AG10803 (cell line): ENCODE data around the gene POLDIP2.

Experiments used
- DNase-seq: peaks from one replicate; pipeline ENCODE4 v3.0.0; 2010; ENCODE audit warnings: low read depth
- H3K4me3 ChIP-seq: 2 replicates; pipeline ENCODE4 v1.5.1; 2011; ENCODE audit warnings: mild to moderate bottlenecking, low read length, control low read depth
- TF ChIP-seq, protein P1 (sequence below): conservative IDR thresholded peaks from 2 replicates; pipeline ENCODE4 v1.5.1; 2011; ENCODE audit warnings: mild to moderate bottlenecking, low read length, control low read depth, inconsistent platforms

POLDIP2 gene

DNA sequence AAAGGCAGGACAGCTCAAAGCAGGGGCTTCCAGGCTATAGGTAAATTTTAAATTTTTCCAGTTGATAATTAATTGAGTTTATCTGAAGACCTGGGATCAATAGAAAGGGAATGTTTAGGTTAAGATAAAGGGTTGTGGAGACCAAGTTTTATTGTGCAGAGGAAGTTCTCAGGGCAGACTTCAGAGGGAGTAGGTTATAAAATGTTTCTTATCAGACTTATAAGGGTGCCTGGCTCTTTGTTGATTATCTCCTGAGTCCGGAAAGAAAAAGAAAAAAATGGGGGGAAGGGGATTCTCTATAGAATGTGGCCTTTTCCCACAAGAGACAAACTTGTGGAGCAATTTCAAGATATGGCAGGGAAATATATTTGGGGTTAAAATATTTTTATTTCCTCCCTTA is 32.8 kb upstream of the POLDIP2 start:
- TF ChIP-seq, protein P1, sequence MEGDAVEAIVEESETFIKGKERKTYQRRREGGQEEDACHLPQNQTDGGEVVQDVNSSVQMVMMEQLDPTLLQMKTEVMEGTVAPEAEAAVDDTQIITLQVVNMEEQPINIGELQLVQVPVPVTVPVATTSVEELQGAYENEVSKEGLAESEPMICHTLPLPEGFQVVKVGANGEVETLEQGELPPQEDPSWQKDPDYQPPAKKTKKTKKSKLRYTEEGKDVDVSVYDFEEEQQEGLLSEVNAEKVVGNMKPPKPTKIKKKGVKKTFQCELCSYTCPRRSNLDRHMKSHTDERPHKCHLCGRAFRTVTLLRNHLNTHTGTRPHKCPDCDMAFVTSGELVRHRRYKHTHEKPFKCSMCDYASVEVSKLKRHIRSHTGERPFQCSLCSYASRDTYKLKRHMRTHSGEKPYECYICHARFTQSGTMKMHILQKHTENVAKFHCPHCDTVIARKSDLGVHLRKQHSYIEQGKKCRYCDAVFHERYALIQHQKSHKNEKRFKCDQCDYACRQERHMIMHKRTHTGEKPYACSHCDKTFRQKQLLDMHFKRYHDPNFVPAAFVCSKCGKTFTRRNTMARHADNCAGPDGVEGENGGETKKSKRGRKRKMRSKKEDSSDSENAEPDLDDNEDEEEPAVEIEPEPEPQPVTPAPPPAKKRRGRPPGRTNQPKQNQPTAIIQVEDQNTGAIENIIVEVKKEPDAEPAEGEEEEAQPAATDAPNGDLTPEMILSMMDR, result no peak
- no peak for DNase-seq
- H3K4me3 ChIP-seq, result no peak overlapping the region

DNA sequence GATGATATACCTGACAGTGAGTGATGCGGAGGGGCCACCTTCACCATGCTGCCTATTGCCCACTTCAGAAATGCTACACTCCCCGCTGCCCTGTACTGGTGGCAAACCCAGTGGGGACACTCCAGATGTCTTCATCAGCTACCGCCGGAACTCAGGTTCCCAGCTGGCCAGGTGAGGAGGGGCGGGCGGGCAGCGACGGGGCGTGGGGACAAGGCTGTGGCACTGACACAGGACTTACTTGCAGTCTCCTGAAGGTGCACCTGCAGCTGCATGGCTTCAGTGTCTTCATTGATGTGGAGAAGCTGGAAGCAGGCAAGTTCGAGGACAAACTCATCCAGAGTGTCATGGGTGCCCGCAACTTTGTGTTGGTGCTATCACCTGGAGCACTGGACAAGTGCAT is 30.8 kb upstream of the POLDIP2 start:
- no peak for DNase-seq
- H3K4me3 ChIP-seq, result no peak overlapping the region
- TF ChIP-seq, protein P1, result no peak

DNA sequence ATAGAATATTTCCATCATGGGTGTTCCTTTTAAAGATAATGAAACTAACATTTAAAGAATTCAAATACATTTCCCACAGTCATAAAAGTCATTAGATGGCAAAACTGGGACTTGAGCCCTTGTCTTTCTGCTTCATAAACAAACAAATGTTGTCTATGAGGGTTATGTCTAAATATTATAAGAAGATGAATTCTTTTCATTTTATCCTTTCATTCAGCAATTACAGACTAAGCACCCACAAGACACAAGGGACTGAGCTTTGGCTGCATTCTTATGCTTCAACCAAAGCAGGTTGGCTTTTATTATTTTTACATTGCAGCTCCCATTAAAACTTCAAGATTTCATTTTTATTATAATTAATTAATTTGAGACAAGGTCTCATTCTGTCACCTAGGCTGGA is 29.1 kb upstream of the POLDIP2 start:
- TF ChIP-seq, protein P1, result no peak

DNA sequence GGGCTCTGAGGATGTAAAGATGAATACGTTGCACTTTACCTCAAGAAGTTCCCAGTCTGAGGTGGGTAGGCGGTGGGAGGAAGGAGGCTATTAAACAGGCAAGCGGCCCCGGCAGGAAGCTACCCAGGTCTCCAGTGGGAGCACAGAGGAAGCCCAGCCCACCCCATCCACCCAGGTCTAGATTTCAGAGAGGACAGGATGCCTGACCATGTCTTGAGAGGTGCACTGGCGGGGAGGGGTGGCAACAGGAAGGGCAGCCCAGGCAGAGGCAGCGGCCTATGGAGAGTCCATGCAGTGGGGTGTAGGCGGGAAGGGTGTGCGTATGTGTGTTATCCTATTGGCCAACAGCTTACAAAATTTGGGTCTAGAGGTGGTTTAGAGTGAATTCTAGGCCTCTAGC is 28.1 kb upstream of the POLDIP2 start:
- no peak overlapping the region for H3K4me3 ChIP-seq
- no peak for DNase-seq
- TF ChIP-seq, protein P1, result no peak

More for the DNA sequence above, 29.1 kb upstream of the POLDIP2 start:
- no peak for DNase-seq
- H3K4me3 ChIP-seq, result no peak overlapping the region

DNA sequence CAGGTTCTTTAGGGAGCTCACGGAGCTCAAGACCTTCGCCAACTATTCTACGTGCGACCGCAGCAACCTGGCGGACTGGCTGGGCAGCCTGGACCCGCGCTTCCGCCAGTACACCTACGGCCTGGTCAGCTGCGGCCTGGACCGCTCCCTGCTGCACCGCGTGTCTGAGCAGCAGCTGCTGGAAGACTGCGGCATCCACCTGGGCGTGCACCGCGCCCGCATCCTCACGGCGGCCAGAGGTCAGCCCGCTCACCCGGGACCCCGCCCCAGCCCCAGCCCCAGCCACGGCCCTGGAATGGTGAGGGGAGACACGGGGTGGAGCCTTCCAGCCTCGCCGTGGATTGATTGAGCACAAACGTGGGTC is 27.7 kb upstream of the POLDIP2 start:
- H3K4me3 ChIP-seq, result no peak overlapping the region
- TF ChIP-seq, protein P1, result no peak
- DNase-seq, result no peak

DNA sequence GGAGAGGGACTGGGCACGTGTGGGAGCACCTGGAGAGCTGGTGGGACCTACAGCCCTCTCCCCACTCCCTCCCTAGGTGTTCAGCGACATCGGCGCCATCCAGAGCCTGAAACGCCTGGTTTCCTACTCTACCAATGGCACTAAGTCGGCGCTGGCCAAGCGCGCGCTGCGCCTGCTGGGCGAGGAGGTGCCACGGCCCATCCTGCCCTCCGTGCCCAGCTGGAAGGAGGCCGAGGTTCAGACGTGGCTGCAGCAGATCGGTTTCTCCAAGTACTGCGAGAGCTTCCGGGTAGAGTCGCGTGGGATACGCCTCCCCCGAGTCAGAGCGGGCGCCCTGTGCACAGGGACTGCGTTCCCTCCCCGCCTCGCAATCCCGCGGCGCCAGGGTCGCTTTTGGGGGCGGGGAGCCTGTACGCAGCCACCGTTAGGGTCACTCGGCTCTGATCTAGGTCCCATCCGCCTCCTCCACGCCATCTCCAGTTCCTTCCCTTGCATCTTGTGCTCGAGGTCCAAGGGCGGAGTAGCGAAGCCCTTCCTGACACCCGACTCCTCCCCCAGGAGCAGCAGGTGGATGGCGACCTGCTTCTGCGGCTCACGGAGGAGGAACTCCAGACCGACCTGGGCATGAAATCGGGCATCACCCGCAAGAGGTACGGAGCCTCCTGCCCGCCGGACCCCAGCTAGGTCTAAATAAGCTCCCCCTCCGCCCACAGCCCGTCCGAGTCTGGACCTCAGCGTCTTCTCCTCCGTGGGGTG is 27.1 kb upstream of the POLDIP2 start:
- H3K4me3 ChIP-seq, result peak overlapping the region; percentile 38
- TF ChIP-seq, protein P1, result no peak
- peak; percentile 13 for DNase-seq

DNA sequence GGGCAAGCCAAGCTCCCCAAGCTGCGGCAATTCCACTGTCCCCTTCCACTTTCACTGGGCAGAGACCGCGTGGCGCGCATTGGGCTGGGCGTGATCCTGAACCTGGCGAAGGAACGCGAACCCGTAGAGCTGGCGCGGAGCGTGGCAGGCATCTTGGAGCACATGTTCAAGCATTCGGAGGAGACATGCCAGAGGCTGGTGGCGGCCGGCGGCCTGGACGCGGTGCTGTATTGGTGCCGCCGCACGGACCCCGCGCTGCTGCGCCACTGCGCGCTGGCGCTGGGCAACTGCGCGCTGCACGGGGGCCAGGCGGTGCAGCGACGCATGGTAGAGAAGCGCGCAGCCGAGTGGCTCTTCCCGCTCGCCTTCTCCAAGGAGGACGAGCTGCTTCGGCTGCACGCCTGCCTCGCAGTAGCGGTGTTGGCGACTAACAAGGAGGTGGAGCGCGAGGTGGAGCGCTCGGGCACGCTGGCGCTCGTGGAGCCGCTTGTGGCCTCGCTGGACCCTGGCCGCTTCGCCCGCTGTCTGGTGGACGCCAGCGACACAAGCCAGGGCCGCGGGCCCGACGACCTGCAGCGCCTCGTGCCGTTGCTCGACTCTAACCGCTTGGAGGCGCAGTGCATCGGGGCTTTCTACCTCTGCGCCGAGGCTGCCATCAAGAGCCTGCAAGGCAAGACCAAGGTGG is 24.0 kb upstream of the POLDIP2 start:
- TF ChIP-seq, protein P1, result 0 out of 2 replicates have a peak, but pooled peaks have one; percentile 6
- no peak overlapping the region for H3K4me3 ChIP-seq
- no peak for DNase-seq
